SU-DHL-6 (cell line): ENCODE data around the gene SPNS3.

ENCODE experiments used
- EZH2phosphoT487 ChIP-seq: fragments of 200-600 bp; sonication (generic), shearing (Covaris generic); conservative IDR thresholded peaks from 2 replicates; pipeline ENCODE4 v1.6.1; 2018; ENCODE audit warnings: mild to moderate bottlenecking, antibody characterized with exemption, low read length, moderate library complexity, mixed read lengths
- TF ChIP-seq, protein P1 (sequence below): fragments of 200-600 bp; sonication (generic); IDR thresholded peaks from one replicate; pipeline ENCODE4 v1.5.1; 2017; ENCODE audit warnings: antibody characterized with exemption, mild to moderate bottlenecking, low read length, moderate library complexity; ENCODE audit not compliant: insufficient read depth, poor library complexity, severe bottlenecking

DNA sequence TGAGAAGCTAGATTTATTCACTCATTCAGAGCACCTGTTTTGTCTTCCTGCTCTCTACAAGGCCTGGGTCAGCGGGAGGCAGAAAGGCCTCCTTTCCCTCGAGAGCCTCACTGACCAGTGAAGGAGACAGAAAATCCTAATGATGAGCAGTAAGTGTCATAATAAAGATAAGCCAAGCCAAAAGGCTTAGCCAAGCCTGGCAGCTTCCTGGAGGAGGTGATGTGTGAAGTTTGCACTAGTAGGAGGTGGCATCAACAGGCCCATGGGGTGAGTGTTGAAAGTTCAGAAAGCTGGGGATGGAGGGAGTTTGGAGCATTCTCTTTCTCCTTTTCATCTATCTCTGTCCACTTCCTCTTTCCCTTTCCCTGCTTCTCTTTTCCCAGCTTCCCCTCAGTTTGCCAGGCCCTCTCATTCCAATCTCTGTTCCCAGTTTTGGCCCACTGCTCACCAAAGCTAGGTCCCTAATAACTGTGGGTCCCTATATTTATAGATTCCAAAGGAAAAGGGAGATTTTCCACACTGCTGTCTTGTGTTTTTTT lies 16.5 kb upstream of the SPNS3 start:
- TF ChIP-seq, protein P1, sequence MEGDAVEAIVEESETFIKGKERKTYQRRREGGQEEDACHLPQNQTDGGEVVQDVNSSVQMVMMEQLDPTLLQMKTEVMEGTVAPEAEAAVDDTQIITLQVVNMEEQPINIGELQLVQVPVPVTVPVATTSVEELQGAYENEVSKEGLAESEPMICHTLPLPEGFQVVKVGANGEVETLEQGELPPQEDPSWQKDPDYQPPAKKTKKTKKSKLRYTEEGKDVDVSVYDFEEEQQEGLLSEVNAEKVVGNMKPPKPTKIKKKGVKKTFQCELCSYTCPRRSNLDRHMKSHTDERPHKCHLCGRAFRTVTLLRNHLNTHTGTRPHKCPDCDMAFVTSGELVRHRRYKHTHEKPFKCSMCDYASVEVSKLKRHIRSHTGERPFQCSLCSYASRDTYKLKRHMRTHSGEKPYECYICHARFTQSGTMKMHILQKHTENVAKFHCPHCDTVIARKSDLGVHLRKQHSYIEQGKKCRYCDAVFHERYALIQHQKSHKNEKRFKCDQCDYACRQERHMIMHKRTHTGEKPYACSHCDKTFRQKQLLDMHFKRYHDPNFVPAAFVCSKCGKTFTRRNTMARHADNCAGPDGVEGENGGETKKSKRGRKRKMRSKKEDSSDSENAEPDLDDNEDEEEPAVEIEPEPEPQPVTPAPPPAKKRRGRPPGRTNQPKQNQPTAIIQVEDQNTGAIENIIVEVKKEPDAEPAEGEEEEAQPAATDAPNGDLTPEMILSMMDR: no peak
- no peak for TF ChIP-seq EZH2phosphoT487
